SH-SY5Y (cell line): ENCODE results near the gene GINS3.

Experiments
- GATA2 ChIP-seq: IDR thresholded peaks from 2 replicates; pipeline ENCODE4 v1.6.1; 2011; ENCODE audit warnings: mild to moderate bottlenecking, low read depth, low read length
- GATA3 ChIP-seq: IDR thresholded peaks from 2 replicates; pipeline ENCODE4 v1.6.1; 2011; ENCODE audit warnings: low read depth, mild to moderate bottlenecking, low read length, moderate library complexity

Gene GINS3

GRCh38 chr16:58375386-58375785, 16.9 kb upstream of the GINS3 start:
- TF ChIP-seq GATA2, result no peak
- TF ChIP-seq GATA3, result no peak

GRCh38 chr16:58377932-58378331, 14.3 kb upstream of the GINS3 start:
- TF ChIP-seq GATA2, result no peak
- no peak for TF ChIP-seq GATA3

GRCh38 chr16:58378401-58378800, 13.9 kb upstream of the GINS3 start:
- no peak for TF ChIP-seq GATA2
- no peak for TF ChIP-seq GATA3

- TF ChIP-seq GATA2 (no peak), GATA3 (no peak)
These were observed 12.5 kb upstream of the GINS3 start for GRCh38 chr16:58379736-58380135.

- no peak for TF ChIP-seq GATA3
- TF ChIP-seq GATA2, result no peak
These were observed 10.6 kb upstream of the GINS3 start for GRCh38 chr16:58381661-58382060.

GRCh38 chr16:58384437-58385055, 7.7 kb upstream of the GINS3 start:
- TF ChIP-seq GATA2 (no peak), GATA3 (no peak)

GRCh38 chr16:58385218-58385773, 7.0 kb upstream of the GINS3 start:
- TF ChIP-seq GATA2 (no peak), GATA3 (no peak)

GRCh38 chr16:58389724-58390123, 2.5 kb upstream of the GINS3 start:
- TF ChIP-seq GATA2 (no peak), GATA3 (no peak)

GRCh38 chr16:58393138-58393504, 850 bp downstream of the GINS3 start:
- TF ChIP-seq GATA3 (no peak), GATA2 (no peak)

GRCh38 chr16:58399718-58400633, 7.7 kb downstream of the GINS3 start:
- TF ChIP-seq GATA2 (no peak), GATA3 (no peak)

GRCh38 chr16:58402796-58403195, 10.5 kb downstream of the GINS3 start:
- TF ChIP-seq GATA2 (no peak), GATA3 (no peak)

GRCh38 chr16:58409316-58409973, 17.2 kb downstream of the GINS3 start:
- TF ChIP-seq GATA3 (no peak), GATA2 (no peak)

GRCh38 chr16:58411336-58411735, 19.1 kb downstream of the GINS3 start:
- TF ChIP-seq GATA2, result no peak
- TF ChIP-seq GATA3, result no peak

- no peak for TF ChIP-seq GATA2
- TF ChIP-seq GATA3, result no peak
These were observed 19.7 kb downstream of the GINS3 start for GRCh38 chr16:58411736-58412614.
